ENCODE results near the gene OGT. TPM values are rescaled to one million over a fixed set of nuclear protein-coding genes. Genes with fewer than 3 reads are reported as not detected.

Gene OGT
- total RNA-seq, 1 experiment from 2014 or later: 469 TPM

- H3K36me3 ChIP-seq (ENCODE audit: insufficient read depth, low read length): no peaks in the 10 kb centered on the region
- no peak overlapping the region for H3K27ac ChIP-seq (ENCODE audit: low read length)
- H3K9me2 ChIP-seq (replicated peaks; ENCODE audit: insufficient read depth, low read length): no peaks in the 10 kb centered on the region
- 0 out of 2 replicates have a peak, but pooled peaks cover 7% of the 10 kb centered on the region for H3K4me1 ChIP-seq (ENCODE audit: low read length)
- no peak overlapping the region for H2AFZ ChIP-seq (ENCODE audit: low read length)
- no peak overlapping the region for H3K4me3 ChIP-seq (ENCODE audit: low read length)
- H3K27me3 ChIP-seq (ENCODE audit: low read length): no peaks in the 10 kb centered on the region
- H3K4me2 ChIP-seq (ENCODE audit: low read depth, low read length, poor library complexity, severe bottlenecking): no peak overlapping the region
- no peaks in the 10 kb centered on the region for H3K79me2 ChIP-seq (ENCODE audit: low read length)
- no peak for DNase-seq
- H4K20me1 ChIP-seq (ENCODE audit: insufficient read depth, low read depth, low read length): no peaks in the 10 kb centered on the region
- H3K9ac ChIP-seq (ENCODE audit: low read length): no peak overlapping the region
- no peaks in the 10 kb centered on the region for H3K9me3 ChIP-seq (ENCODE audit: low read length)
Observed at GRCh38 chrX:71622032-71622575, 89.2 kb downstream of the OGT start.

- H3K4me3 ChIP-seq (ENCODE audit: low read length): no peak overlapping the region
- H3K4me2 ChIP-seq (ENCODE audit: low read depth, low read length, poor library complexity, severe bottlenecking): no peak overlapping the region
- no peak overlapping the region for H3K9ac ChIP-seq (ENCODE audit: low read length)
Observed at GRCh38 chrX:71622576-71623450, 89.9 kb downstream of the OGT start.

GRCh38 chrX:71623714-71624113 is 90.8 kb downstream of the OGT start:
- DNase-seq: no peak
- Histone ChIP-seq H3K27me3 (ENCODE audit: low read length) (no peaks in the 10 kb centered on the region), H3K4me3 (ENCODE audit: low read length) (no peak overlapping the region), H4K20me1 (ENCODE audit: insufficient read depth, low read depth, low read length) (no peaks in the 10 kb centered on the region), H3K9me3 (ENCODE audit: low read length) (no peaks in the 10 kb centered on the region), H3K79me2 (ENCODE audit: low read length) (no peaks in the 10 kb centered on the region), H3K4me1 (ENCODE audit: low read length) (peaks cover 8% of the 10 kb centered on the region), H3K4me2 (ENCODE audit: low read depth, low read length, poor library complexity, severe bottlenecking) (no peak overlapping the region), H3K27ac (ENCODE audit: low read length) (no peak overlapping the region), H2AFZ (ENCODE audit: low read length) (no peak overlapping the region), H3K36me3 (ENCODE audit: insufficient read depth, low read length) (no peaks in the 10 kb centered on the region), H3K9ac (ENCODE audit: low read length) (no peak overlapping the region), H3K9me2 (replicated peaks; ENCODE audit: insufficient read depth, low read length) (no peaks in the 10 kb centered on the region)

More at GRCh38 chrX:71622576-71623450, 89.9 kb downstream of the OGT start:
- 0 out of 2 replicates have a peak, but pooled peaks cover 7% of the 10 kb centered on the region for H3K4me1 ChIP-seq (ENCODE audit: low read length)
- no peaks in the 10 kb centered on the region for H3K9me3 ChIP-seq (ENCODE audit: low read length)
- H3K79me2 ChIP-seq (ENCODE audit: low read length): no peaks in the 10 kb centered on the region
- DNase-seq: peak; percentile 50
- no peaks in the 10 kb centered on the region for H3K27me3 ChIP-seq (ENCODE audit: low read length)
- H3K36me3 ChIP-seq (ENCODE audit: insufficient read depth, low read length): no peaks in the 10 kb centered on the region
- H3K27ac ChIP-seq (ENCODE audit: low read length): no peak overlapping the region
- H2AFZ ChIP-seq (ENCODE audit: low read length): no peak overlapping the region
- no peaks in the 10 kb centered on the region for H3K9me2 ChIP-seq (replicated peaks; ENCODE audit: insufficient read depth, low read length)
- H4K20me1 ChIP-seq (ENCODE audit: insufficient read depth, low read depth, low read length): no peaks in the 10 kb centered on the region

- peaks cover 21% of the 10 kb centered on the region for H3K4me1 ChIP-seq (ENCODE audit: low read length)
Observed at GRCh38 chrX:71625471-71625870, 92.6 kb downstream of the OGT start.

More at GRCh38 chrX:71625471-71625870, 92.6 kb downstream of the OGT start:
- Histone ChIP-seq H3K36me3 (ENCODE audit: insufficient read depth, low read length) (no peaks in the 10 kb centered on the region), H3K27ac (ENCODE audit: low read length) (no peak overlapping the region), H3K9me2 (replicated peaks; ENCODE audit: insufficient read depth, low read length) (no peaks in the 10 kb centered on the region), H3K79me2 (ENCODE audit: low read length) (no peaks in the 10 kb centered on the region), H3K9ac (ENCODE audit: low read length) (no peak overlapping the region), H4K20me1 (ENCODE audit: insufficient read depth, low read depth, low read length) (no peaks in the 10 kb centered on the region), H3K4me2 (ENCODE audit: low read depth, low read length, poor library complexity, severe bottlenecking) (no peak overlapping the region), H3K27me3 (ENCODE audit: low read length) (no peaks in the 10 kb centered on the region), H2AFZ (ENCODE audit: low read length) (no peak overlapping the region), H3K4me3 (ENCODE audit: low read length) (no peak overlapping the region), H3K9me3 (ENCODE audit: low read length) (no peaks in the 10 kb centered on the region)
- no peak for DNase-seq

Small RNA genes lying within 50 kb of the gene (small RNA-seq; reads per million reads assigned to genes)
- gene RF00019: not detected

Other genes starting within 250 kb of the OGT start
- 335 and 360 TPM in 2 replicates for gene NONO, start 249.5 kb upstream of the OGT start, total RNA-seq (2014; rRNA removed; shearing (Covaris generic); ENCODE audit: low replicate concordance)
- gene ITGB1BP2, start 231.4 kb upstream of the OGT start, total RNA-seq (2014; rRNA removed; shearing (Covaris generic); ENCODE audit: low replicate concordance): 2.7 and 3.8 TPM in 2 replicates
- gene TAF1, start 166.7 kb upstream of the OGT start, total RNA-seq (2014; rRNA removed; shearing (Covaris generic); ENCODE audit: low replicate concordance): 60.8 and 61.8 TPM in 2 replicates
- 5.4 and 6.2 TPM in 2 replicates for gene GCNA, start 45.3 kb downstream of the OGT start, total RNA-seq (2014; rRNA removed; shearing (Covaris generic); ENCODE audit: low replicate concordance)
- not detected in 2 replicates for gene CXCR3, start 85.4 kb downstream of the OGT start, total RNA-seq (2014; rRNA removed; shearing (Covaris generic); ENCODE audit: low replicate concordance)
- not detected in 2 replicates for gene CXorf49, start 185.2 kb downstream of the OGT start, total RNA-seq (2014; rRNA removed; shearing (Covaris generic); ENCODE audit: low replicate concordance)
- gene CXorf49B, start 230.2 kb downstream of the OGT start, total RNA-seq (2014; rRNA removed; shearing (Covaris generic); ENCODE audit: low replicate concordance): not detected in 2 replicates

Measured in Karpas-422 (cell line).